K562 (cell line): ENCODE measurements around the gene MYOM3. TPM values are rescaled to one million over a fixed set of nuclear protein-coding genes. Genes with fewer than 3 reads are reported as not detected.

Experiments
- LEF1 ChIP-seq: fragments of 450-650 bp; IDR thresholded peaks from 2 replicates; pipeline ENCODE4 v1.6.1; 2016; ENCODE audit warnings: mild to moderate bottlenecking
- polyA plus RNA-seq, 8 experiments: library from polyadenylated mRNA; depleted of rRNA in 4 of 8; stranded (reverse) in 5 of 8; unstranded in 3 of 8; fragments of >200 nt; fragmentation: Nextera tagmentation in 2 of 8; fragmentation: Illumina TruSeq in 1 of 8; extraction: Ambion mirVana in 2 of 8; extraction: Trizol in 1 of 8; gene quantifications; 2 replicates each; pipeline versions ENCODE4 v1.2.1 to v1.2.3, GENCODE V29; 2011 to 2014; ENCODE audit warnings: inconsistent platforms in 1 of 8, missing spikeins in 1 of 8
- total RNA-seq, 7 experiments: library from RNA; depleted of rRNA in 6 of 7; stranded (reverse); fragments of >200 nt in 6 of 7; fragmentation: Illumina TruSeq in 2 of 7; extraction: Trizol in 2 of 7; gene quantifications; 2 replicates each; pipeline versions ENCODE4 v1.2.1 to v1.2.3, GENCODE V29; 2011 to 2021; ENCODE audit warnings: low replicate concordance in 1 of 7
- TF ChIP-seq, protein P1 (sequence below): fragments of 200-800 bp; sonication (Bioruptor generic); IDR thresholded peaks from 2 replicates; pipeline ENCODE4 v1.6.1; 2016; ENCODE audit warnings: missing genetic modification characterization, missing compliant biosample characterization
- TF ChIP-seq, protein P2 (sequence below): sonication (generic); formaldehyde crosslinking; IDR thresholded peaks from 2 replicates; pipeline ENCODE4 v1.8.1; 2022; ENCODE audit warnings: missing genetic modification reagents

MYOM3 gene
- total and polyA plus RNA-seq, 9 of the 15 experiments (the other 6 are each of a cell fraction or from before 2014, with no cell fraction given): 0.01 TPM; not detected in 8

DNA sequence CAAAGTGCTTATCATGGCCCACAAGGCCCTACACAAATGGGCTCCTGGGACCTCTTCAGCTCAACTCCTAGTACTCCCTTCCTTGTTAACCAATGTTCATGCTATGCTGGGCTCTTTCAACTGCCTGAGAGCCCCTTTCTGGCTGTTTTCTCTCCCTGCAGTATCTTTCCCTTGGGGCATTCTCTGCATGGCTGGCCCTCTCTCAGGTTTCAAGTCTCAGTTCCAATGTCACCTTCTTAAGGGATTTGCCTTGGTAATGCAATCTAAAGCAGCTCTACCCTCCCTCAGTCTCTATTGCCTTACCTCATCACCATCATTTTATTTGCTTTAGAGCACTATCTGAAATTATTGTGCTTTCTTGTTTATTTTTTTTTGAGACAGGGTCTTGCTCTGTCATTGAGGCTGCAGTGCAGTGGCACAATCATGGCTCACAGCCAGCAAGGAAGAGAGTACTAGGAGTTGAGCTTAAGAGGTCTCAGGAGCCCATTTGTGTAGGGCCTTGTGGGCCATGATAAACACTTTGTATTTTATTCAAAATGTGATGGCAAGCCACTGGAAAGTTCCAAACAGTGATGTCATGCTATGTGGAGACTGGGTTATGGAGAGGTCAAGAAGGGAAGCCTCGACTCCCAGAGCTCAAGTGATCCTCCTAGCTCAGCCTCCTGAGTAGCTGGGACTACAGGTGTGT is 68.4 kb downstream of the MYOM3 start (continued):
- TF ChIP-seq, protein P1, sequence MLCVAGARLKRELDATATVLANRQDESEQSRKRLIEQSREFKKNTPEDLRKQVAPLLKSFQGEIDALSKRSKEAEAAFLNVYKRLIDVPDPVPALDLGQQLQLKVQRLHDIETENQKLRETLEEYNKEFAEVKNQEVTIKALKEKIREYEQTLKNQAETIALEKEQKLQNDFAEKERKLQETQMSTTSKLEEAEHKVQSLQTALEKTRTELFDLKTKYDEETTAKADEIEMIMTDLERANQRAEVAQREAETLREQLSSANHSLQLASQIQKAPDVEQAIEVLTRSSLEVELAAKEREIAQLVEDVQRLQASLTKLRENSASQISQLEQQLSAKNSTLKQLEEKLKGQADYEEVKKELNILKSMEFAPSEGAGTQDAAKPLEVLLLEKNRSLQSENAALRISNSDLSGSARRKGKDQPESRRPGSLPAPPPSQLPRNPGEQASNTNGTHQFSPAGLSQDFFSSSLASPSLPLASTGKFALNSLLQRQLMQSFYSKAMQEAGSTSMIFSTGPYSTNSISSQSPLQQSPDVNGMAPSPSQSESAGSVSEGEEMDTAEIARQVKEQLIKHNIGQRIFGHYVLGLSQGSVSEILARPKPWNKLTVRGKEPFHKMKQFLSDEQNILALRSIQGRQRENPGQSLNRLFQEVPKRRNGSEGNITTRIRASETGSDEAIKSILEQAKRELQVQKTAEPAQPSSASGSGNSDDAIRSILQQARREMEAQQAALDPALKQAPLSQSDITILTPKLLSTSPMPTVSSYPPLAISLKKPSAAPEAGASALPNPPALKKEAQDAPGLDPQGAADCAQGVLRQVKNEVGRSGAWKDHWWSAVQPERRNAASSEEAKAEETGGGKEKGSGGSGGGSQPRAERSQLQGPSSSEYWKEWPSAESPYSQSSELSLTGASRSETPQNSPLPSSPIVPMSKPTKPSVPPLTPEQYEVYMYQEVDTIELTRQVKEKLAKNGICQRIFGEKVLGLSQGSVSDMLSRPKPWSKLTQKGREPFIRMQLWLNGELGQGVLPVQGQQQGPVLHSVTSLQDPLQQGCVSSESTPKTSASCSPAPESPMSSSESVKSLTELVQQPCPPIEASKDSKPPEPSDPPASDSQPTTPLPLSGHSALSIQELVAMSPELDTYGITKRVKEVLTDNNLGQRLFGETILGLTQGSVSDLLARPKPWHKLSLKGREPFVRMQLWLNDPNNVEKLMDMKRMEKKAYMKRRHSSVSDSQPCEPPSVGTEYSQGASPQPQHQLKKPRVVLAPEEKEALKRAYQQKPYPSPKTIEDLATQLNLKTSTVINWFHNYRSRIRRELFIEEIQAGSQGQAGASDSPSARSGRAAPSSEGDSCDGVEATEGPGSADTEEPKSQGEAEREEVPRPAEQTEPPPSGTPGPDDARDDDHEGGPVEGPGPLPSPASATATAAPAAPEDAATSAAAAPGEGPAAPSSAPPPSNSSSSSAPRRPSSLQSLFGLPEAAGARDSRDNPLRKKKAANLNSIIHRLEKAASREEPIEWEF (CRISPR knock-in tag): no peak
- TF ChIP-seq LEF1: no peak
- TF ChIP-seq, protein P2, sequence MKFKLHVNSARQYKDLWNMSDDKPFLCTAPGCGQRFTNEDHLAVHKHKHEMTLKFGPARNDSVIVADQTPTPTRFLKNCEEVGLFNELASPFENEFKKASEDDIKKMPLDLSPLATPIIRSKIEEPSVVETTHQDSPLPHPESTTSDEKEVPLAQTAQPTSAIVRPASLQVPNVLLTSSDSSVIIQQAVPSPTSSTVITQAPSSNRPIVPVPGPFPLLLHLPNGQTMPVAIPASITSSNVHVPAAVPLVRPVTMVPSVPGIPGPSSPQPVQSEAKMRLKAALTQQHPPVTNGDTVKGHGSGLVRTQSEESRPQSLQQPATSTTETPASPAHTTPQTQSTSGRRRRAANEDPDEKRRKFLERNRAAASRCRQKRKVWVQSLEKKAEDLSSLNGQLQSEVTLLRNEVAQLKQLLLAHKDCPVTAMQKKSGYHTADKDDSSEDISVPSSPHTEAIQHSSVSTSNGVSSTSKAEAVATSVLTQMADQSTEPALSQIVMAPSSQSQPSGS (CRISPR knock-in tag): no peak
